ENCODE measurements around the gene FOSB.

The FOSB gene

DNA sequence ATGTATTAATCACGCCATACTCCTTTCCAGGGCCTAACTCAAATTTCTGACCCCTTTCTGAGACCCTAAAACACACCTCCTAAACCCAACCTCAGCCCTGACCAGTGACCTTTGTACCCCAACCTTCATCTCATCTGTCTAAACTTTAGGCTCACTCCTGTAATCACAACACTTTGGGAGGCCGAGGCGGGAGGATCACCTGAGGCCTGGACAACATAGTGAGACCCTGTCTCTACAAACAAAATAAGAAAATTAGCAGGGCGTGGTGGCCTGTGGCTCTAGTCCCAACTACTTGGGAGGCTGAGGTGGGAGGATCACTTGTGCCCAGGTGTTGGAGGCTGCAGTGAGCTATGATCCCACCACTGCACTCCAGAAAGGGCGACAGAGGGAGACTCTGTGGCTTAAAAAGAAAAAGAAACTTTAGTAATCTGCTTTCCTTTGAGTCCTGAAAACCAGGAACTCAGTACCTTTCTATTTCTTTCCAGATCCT, 24.4 kb downstream of the FOSB start:
- TF ChIP-seq, protein P1, sequence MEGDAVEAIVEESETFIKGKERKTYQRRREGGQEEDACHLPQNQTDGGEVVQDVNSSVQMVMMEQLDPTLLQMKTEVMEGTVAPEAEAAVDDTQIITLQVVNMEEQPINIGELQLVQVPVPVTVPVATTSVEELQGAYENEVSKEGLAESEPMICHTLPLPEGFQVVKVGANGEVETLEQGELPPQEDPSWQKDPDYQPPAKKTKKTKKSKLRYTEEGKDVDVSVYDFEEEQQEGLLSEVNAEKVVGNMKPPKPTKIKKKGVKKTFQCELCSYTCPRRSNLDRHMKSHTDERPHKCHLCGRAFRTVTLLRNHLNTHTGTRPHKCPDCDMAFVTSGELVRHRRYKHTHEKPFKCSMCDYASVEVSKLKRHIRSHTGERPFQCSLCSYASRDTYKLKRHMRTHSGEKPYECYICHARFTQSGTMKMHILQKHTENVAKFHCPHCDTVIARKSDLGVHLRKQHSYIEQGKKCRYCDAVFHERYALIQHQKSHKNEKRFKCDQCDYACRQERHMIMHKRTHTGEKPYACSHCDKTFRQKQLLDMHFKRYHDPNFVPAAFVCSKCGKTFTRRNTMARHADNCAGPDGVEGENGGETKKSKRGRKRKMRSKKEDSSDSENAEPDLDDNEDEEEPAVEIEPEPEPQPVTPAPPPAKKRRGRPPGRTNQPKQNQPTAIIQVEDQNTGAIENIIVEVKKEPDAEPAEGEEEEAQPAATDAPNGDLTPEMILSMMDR (IDR thresholded peaks at IDR 0.05; ENCODE audit: low read depth, low read length, missing control alignments) = no peak
- in situ Hi-C loops (cut with HindIII; ENCODE audit: low sequenced_read_pairs) = no loop called here
- H3K4me3 ChIP-seq (ENCODE audit: low read depth, low read length) = no peak overlapping the region
- DNase-seq (ENCODE audit: low read depth) = no peak

DNA sequence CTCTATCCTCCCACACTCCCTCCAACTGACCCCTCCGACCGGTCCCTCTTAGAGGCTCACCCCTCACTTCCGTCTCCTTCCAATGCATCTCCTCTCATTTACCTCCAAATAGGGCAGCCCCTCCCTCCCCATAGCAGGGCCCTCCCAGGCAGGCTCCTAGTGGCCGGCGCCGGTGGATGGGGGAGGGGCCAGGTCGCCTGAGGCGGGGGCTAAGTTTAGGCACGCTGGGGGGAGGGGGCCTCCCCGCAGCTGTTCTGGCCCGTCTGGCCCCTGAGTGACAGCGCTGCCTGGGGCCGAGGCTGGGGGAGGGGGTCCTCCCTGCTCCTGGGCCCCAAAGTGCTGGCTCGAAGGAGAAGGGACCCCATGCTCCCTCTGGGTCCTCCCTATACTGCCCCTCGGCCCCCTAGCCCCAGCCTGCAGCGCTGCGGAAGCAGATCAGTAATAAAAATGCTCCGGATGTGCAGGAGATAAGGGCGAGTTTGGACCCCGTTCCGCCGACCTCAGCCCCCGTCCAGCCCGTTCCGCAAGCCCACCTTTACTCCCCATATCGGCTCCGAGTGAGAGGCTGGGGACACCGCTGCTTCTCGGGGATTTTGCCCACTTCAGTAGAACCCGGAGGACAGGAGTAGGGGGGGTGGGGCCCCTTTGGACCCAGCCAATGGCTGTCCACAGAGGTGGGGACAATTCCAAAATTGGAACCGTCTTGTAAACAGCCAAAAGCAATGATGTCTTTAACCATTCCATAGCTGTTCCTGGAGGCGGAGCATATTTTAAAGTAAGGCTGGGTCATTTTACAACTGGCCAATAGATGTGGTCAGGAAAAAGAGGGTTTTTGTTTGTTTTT, 25.1 kb downstream of the FOSB start:
- H3K4me3 ChIP-seq (ENCODE audit: low read depth, low read length) = peak overlapping the region; percentile 42
- TF ChIP-seq, protein P1 (IDR thresholded peaks at IDR 0.05; ENCODE audit: low read depth, low read length, missing control alignments) = no peak

GRCh38 chr19:45494261-45494916, 26.6 kb downstream of the FOSB start:
- DNase-seq (ENCODE audit: low read depth) = no peak
- TF ChIP-seq, protein P1 (IDR thresholded peaks at IDR 0.05; ENCODE audit: low read depth, low read length, missing control alignments) = no peak
- in situ Hi-C loops (cut with HindIII; ENCODE audit: low sequenced_read_pairs) = no loop called here
- H3K4me3 ChIP-seq (ENCODE audit: low read depth, low read length) = no peak overlapping the region

More for the DNA sequence above, 25.1 kb downstream of the FOSB start:
- in situ Hi-C loops (cut with HindIII; ENCODE audit: low sequenced_read_pairs) = no loop called here
- DNase-seq (ENCODE audit: low read depth) = no peak

DNA sequence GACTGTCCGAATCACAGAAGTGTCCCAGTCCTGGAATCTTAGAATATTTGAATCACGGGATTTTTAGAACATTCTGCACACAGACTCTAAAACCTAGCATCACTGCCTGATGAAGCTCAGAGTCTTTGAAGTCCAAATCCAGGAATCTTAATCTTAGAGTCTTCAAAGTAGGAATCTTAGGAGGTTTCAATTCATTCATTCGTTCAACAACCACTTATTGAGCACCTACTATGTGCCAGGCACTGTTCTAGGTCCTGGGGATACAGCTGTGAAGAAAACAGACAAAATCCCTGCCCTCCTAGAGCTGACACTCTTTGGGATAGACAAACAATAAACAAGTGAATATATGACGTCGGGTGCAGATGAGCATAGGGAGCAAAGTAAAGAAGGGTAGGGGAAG, 27.4 kb downstream of the FOSB start:
- in situ Hi-C loops (cut with HindIII; ENCODE audit: low sequenced_read_pairs) = no loop called here
- DNase-seq (ENCODE audit: low read depth) = no peak
- TF ChIP-seq, protein P1 (IDR thresholded peaks at IDR 0.05; ENCODE audit: low read depth, low read length, missing control alignments) = no peak
- no peak overlapping the region for H3K4me3 ChIP-seq (ENCODE audit: low read depth, low read length)

- TF ChIP-seq, protein P1 (IDR thresholded peaks at IDR 0.05; ENCODE audit: low read depth, low read length, missing control alignments) = no peak
- DNase-seq (ENCODE audit: low read depth) = no peak
- in situ Hi-C loops (cut with HindIII; ENCODE audit: low sequenced_read_pairs) = no loop called here
Measured at GRCh38 chr19:45496349-45496953, 28.7 kb downstream of the FOSB start.

DNA sequence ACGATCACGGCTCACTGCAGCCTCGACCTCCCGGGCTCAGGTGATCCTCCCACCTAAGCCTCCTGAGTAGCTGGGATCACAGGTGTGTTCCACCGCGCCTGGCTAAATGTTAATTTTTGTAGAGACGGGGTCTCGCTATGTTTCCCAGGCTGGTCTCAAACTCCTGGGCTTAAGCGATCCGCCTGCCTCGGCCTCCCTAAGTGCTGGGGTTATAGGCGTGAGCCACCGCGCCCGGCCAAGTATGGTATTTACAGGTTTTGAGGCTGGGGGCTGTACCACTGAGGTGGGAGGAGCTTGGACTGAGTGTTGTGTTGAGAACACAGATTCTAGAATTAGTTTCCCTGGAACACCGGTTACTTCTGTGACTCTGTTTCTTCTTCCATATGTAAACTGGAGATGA, 30.0 kb downstream of the FOSB start:
- no peak overlapping the region for H3K4me3 ChIP-seq (ENCODE audit: low read depth, low read length)
- in situ Hi-C loops (cut with HindIII; ENCODE audit: low sequenced_read_pairs) = no loop called here
- DNase-seq (ENCODE audit: low read depth) = no peak

More at GRCh38 chr19:45496349-45496953, 28.7 kb downstream of the FOSB start:
- H3K4me3 ChIP-seq (ENCODE audit: low read depth, low read length) = peak overlapping the region; percentile 70

More for the DNA sequence above, 30.0 kb downstream of the FOSB start:
- TF ChIP-seq, protein P1 (IDR thresholded peaks at IDR 0.05; ENCODE audit: low read depth, low read length, missing control alignments) = no peak
